Trophoblast cell (in vitro differentiated cells and primary cell): ENCODE measurements around the gene FRMD8.
A peak's percentile ranks its signal among the peaks of the same experiment; 100 is the strongest.

ENCODE experiments used
- DNase-seq, 2 donors: peaks; one replicate each; pipeline ENCODE4 v3.0.0-alpha.2; 2016
- H2AFZ ChIP-seq: 2 replicates; pipeline ENCODE4 v1.6.1; 2013; ENCODE audit warnings: low read length, moderate library complexity, mild to moderate bottlenecking; ENCODE audit not compliant: insufficient read depth, poor library complexity
- H2AK5ac ChIP-seq: 2 replicates; pipeline ENCODE4 v1.6.1; 2013; ENCODE audit warnings: mild to moderate bottlenecking, low read length
- H2BK120ac ChIP-seq: 2 replicates; pipeline ENCODE4 v1.6.1; 2013; ENCODE audit warnings: low read length, mild to moderate bottlenecking, moderate library complexity; ENCODE audit not compliant: insufficient read depth, poor library complexity
- H2BK12ac ChIP-seq: 2 replicates; pipeline ENCODE4 v1.6.1; 2013; ENCODE audit warnings: mild to moderate bottlenecking, low read length, moderate library complexity
- H2BK5ac ChIP-seq: 2 replicates; pipeline ENCODE4 v1.6.1; 2013; ENCODE audit warnings: low read length, low read depth, moderate library complexity, mild to moderate bottlenecking; ENCODE audit not compliant: poor library complexity
- H3K14ac ChIP-seq: 2 replicates; pipeline ENCODE4 v1.6.1; 2013; ENCODE audit warnings: mild to moderate bottlenecking, low read length
- H3K18ac ChIP-seq: 2 replicates; pipeline ENCODE4 v1.6.1; 2013; ENCODE audit warnings: mild to moderate bottlenecking, low read length
- H3K23ac ChIP-seq: 2 replicates; pipeline ENCODE4 v1.6.1; 2013; ENCODE audit warnings: low read length
- H3K27ac ChIP-seq: 2 replicates; pipeline ENCODE4 v1.5.1; 2013; ENCODE audit warnings: low read depth, mild to moderate bottlenecking, inconsistent platforms, low read length, moderate library complexity
- H3K27me3 ChIP-seq: 2 replicates; pipeline ENCODE4 v1.6.1; 2013; ENCODE audit warnings: inconsistent platforms, mild to moderate bottlenecking, low read length, moderate library complexity; ENCODE audit not compliant: insufficient read depth
- H3K36me3 ChIP-seq, 2 experiments: 1 replicate in 1 of 2; 2 replicates in 1 of 2; pipeline ENCODE4 v1.6.1; 2013; ENCODE audit warnings: low read length in 2 of 2, mild to moderate bottlenecking in 2 of 2, moderate library complexity in 1 of 2; ENCODE audit not compliant: insufficient read depth in 2 of 2, control insufficient read depth in 1 of 2
- H3K4ac ChIP-seq: 2 replicates; pipeline ENCODE4 v1.6.1; 2013; ENCODE audit warnings: low read depth, mild to moderate bottlenecking, low read length, moderate library complexity
- H3K4me1 ChIP-seq, 2 experiments: 1 replicate in 1 of 2; 2 replicates in 1 of 2; pipeline ENCODE4 v1.6.1; 2013; ENCODE audit warnings: low read length in 2 of 2, mild to moderate bottlenecking in 2 of 2, moderate library complexity in 1 of 2; ENCODE audit not compliant: insufficient read depth in 2 of 2, control insufficient read depth in 1 of 2
- H3K4me2 ChIP-seq: 2 replicates; pipeline ENCODE4 v1.6.1; 2013; ENCODE audit warnings: inconsistent platforms, mild to moderate bottlenecking, low read length, moderate library complexity
- H3K4me3 ChIP-seq: 2 replicates; pipeline ENCODE4 v1.5.1; 2013; ENCODE audit warnings: mild to moderate bottlenecking, low read depth, low read length, inconsistent platforms
- H3K79me1 ChIP-seq: one replicate; pipeline ENCODE4 v1.6.1; 2013; ENCODE audit warnings: low read length
- H3K79me2 ChIP-seq: 2 replicates; pipeline ENCODE4 v1.6.1; 2013; ENCODE audit warnings: low read length, mild to moderate bottlenecking; ENCODE audit not compliant: control insufficient read depth, insufficient read depth, poor library complexity
- H3K9ac ChIP-seq: 2 replicates; pipeline ENCODE4 v1.6.1; 2013; ENCODE audit warnings: mild to moderate bottlenecking, low read length
- H3K9me3 ChIP-seq: 2 replicates; pipeline ENCODE4 v1.6.1; 2013; ENCODE audit warnings: low read depth, mild to moderate bottlenecking, control low read depth, inconsistent platforms, low read length; ENCODE audit not compliant: insufficient read depth
- H4K12ac ChIP-seq: 2 replicates; pipeline ENCODE4 v1.6.1; 2013; ENCODE audit warnings: low read depth, mild to moderate bottlenecking, low read length, moderate library complexity
- H4K8ac ChIP-seq: 2 replicates; pipeline ENCODE4 v1.6.1; 2013; ENCODE audit warnings: low read depth, mild to moderate bottlenecking, low read length, moderate library complexity
- H4K91ac ChIP-seq: one replicate; pipeline ENCODE4 v1.6.1; 2013; ENCODE audit warnings: low read depth, mild to moderate bottlenecking, low read length, moderate library complexity
- WGBS: extraction: QIAGEN DNeasy Blood & Tissue Kit; methylation state at CpG from one replicate; pipeline ENCODE4 v1.1.7; 2013; ENCODE audit warnings: missing lambda C conversion rate; ENCODE audit not compliant: insufficient read length, insufficient coverage; ENCODE audit errors: extremely low coverage; 5-methylcytosine and 5-hydroxymethylcytosine counted together

Gene FRMD8

DNA sequence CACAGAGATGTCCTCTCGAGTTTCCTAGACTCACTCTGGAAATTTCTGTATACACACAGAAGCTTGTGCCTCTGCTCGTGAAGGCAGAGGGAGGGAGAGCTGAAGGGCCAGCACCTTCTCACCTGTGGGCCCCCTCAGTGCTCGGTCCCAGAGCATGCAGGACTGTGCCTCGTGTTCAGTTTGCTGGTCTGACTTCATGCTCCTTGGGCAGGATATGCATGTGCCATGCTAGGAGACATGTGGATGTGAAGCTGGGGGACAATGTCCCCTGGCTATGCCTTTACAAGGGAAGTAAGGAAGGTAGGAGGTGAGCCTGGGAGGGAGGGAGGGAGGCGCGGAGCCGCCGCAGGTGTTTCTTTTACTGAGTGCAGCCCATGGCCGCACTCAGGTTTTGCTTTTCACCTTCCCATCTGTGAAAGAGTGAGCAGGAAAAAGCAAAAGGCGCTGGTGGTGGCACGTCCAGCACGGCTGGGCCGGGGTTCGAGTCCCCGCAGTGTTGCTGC is 58.7 kb downstream of the FRMD8 start:
- Histone ChIP-seq H3K9me3 (peaks cover 2% of the 10 kb centered on the region), H3K79me2 (peaks cover 2% of the 10 kb centered on the region), H2BK5ac (no peak overlapping the region), H2BK12ac (no peak overlapping the region), H2AFZ (no peak overlapping the region), H3K4ac (no peak overlapping the region), H4K12ac (no peak overlapping the region), H3K4me2 (no peak overlapping the region), H3K36me3 (peaks cover 17 to 25% of the 10 kb centered on the region in 2 experiments), H3K27me3 (no peaks in the 10 kb centered on the region), H3K4me3 (no peak overlapping the region), H3K18ac (no peak overlapping the region), H3K79me1 (peaks cover 16% of the 10 kb centered on the region), H3K4me1 (peaks cover 20 to 34% of the 10 kb centered on the region in 2 experiments), H2AK5ac (no peak overlapping the region), H2BK120ac (no peak overlapping the region), H3K9ac (no peak overlapping the region), H3K23ac (no peak overlapping the region), H3K27ac (peak overlapping the region; percentile 19), H3K14ac (no peak overlapping the region), H4K91ac (no peak overlapping the region), H4K8ac (no peak overlapping the region)
- no CpG with 5 or more reads among the region's 15 CpGs for WGBS
- DNase-seq: peak in 1 of 2 donors; percentile 56

DNA sequence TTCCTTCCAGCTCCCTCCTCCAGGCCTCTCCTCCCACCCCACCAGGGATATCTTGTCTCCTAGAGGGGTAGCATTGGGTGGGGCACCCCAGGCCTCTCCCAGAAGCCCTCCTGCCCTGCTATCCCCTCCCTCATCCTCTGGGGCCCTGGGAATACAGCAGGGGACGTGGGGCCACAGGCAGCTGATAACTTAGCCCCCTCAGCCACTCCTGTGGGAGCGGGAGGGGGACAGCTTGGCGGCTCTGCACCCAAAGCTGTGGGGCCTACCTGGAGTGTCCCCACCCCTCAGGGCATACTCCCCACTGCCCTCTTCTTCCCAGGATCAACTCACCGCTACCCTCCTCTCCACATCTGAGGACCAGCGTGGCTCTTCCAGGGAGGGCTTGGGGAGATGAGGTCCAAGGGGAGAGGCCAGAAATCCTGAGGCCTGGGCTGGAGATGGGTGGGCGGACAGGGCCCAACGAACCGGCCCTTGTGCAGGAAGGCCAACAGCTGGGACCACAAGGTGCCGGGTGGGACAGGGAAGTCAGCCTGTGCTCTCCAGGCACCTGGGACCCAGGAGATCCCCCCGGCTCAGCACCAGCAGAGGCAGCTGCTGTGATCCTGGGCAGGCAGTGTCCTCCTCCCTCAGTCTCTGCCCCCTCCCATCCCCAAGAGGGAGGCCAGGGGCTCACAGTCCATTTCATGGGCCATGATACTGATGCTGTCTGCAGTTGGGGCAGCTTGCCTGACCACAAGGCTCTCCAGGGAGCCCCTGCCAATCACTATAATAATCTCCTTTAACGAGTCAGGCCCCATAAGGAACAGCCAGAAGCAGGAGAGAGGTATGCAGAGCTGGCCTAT is 59.4 kb downstream of the FRMD8 start:
- Histone ChIP-seq H4K8ac (no peak overlapping the region), H3K23ac (no peak overlapping the region), H3K27ac (peak overlapping the region; percentile 19), H3K79me2 (peaks cover 2% of the 10 kb centered on the region), H3K14ac (no peak overlapping the region), H2BK5ac (no peak overlapping the region), H4K91ac (no peak overlapping the region), H3K27me3 (no peaks in the 10 kb centered on the region), H2BK12ac (no peak overlapping the region), H2BK120ac (no peak overlapping the region), H3K18ac (no peak overlapping the region), H3K4me3 (no peak overlapping the region), H2AK5ac (no peak overlapping the region), H2AFZ (no peak overlapping the region), H3K9ac (no peak overlapping the region), H3K4me2 (no peak overlapping the region), H3K36me3 (peaks cover 17 to 25% of the 10 kb centered on the region in 2 experiments), H3K79me1 (peaks cover 16% of the 10 kb centered on the region), H3K4me1 (peaks cover 20 to 32% of the 10 kb centered on the region in 2 experiments), H3K9me3 (peaks cover 4% of the 10 kb centered on the region), H4K12ac (no peak overlapping the region), H3K4ac (no peak overlapping the region)
- no CpG with 5 or more reads among the region's 11 CpGs for WGBS
- peak in 1 of 2 donors; percentile 53 for DNase-seq

DNA sequence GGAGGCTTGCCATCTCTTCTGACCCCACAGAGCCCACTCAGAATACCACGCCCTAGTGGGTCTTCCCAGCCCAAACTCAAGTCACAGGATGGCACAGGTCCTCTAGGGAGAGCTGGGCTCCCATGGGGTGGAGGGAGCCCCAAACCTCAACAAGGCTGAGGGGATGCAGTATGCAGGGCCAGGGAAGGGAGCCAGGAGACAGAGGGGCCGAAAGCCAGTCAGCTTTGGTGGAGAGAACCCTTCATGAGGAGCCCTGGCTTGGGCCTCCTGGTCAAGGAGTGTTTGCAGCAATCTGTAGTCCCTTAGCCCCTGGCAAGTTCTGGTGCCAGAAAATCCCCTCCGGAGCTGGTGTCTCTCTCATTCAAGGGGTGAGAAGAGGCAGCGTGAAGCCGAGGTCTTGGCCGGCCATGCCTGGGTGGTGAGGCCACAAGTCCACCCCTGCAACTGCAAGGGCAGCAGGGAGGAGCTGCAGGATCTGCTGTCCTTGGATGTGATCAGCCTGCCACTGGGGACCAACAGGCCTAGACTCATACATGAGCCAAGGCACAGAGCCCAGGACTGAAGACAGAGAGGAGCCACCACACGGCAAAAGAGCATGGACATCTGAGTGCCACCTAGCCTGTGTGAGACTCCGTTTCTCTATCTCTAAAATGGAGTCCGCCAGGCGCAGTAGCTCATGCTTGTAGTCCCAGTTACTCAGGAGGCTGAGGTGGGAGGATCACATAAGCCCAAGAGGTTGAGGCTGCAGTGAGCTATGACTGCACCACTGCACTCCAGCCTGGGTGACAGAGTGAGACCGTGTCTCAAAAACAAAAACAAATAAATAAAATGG is 60.2 kb downstream of the FRMD8 start:
- no peak overlapping the region for H4K12ac ChIP-seq
- no CpG with 5 or more reads among the region's 11 CpGs for WGBS
- H3K14ac ChIP-seq: no peak overlapping the region

DNA sequence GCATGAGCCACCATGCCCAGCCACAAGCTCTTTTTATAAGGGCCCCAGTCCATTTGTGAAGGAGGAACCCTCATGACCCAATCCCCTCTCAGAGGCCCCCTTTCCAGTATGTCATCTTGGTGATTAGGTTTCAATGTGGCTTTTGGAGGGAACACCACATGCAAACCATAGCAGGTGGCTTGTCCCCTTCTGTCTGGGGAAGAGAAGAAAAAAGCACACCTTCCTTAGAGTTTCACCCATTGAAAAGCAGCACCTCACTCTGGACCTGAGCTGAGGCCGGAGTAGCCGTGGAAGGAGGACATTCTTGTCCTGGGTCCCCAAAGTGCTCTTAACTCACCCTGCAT is 61.6 kb downstream of the FRMD8 start:
- Histone ChIP-seq H2AFZ (no peak overlapping the region), H3K4ac (no peak overlapping the region), H3K4me2 (no peak overlapping the region), H4K12ac (no peak overlapping the region), H3K14ac (no peak overlapping the region), H3K9ac (no peak overlapping the region), H3K23ac (no peak overlapping the region), H4K91ac (no peak overlapping the region), H3K27me3 (no peaks in the 10 kb centered on the region), H3K79me2 (no peaks in the 10 kb centered on the region), H4K8ac (no peak overlapping the region), H3K18ac (no peak overlapping the region), H2BK120ac (no peak overlapping the region), H3K27ac (no peak overlapping the region), H2BK12ac (no peak overlapping the region), H2BK5ac (no peak overlapping the region), H3K4me1 (peaks cover 11 to 20% of the 10 kb centered on the region in 2 experiments), H3K9me3 (peaks cover 4% of the 10 kb centered on the region), H3K4me3 (no peak overlapping the region), H2AK5ac (no peak overlapping the region), H3K36me3 (peaks cover 17 to 25% of the 10 kb centered on the region in 2 experiments), H3K79me1 (peaks cover 11% of the 10 kb centered on the region)
- DNase-seq: peak in 1 of 2 donors; percentile 41
- WGBS: no CpG with 5 or more reads among the region's 2 CpGs

More for the DNA sequence above, 60.2 kb downstream of the FRMD8 start:
- Histone ChIP-seq H2AK5ac (no peak overlapping the region), H3K79me2 (peaks cover 2% of the 10 kb centered on the region), H3K23ac (no peak overlapping the region), H2BK12ac (no peak overlapping the region), H3K4ac (no peak overlapping the region), H3K27me3 (no peaks in the 10 kb centered on the region), H2AFZ (no peak overlapping the region), H3K18ac (peak overlapping the region; percentile 29), H2BK120ac (no peak overlapping the region), H3K27ac (peak overlapping the region; percentile 27), H3K36me3 (peaks cover 17 to 25% of the 10 kb centered on the region in 2 experiments), H3K4me2 (no peak overlapping the region), H3K4me3 (no peak overlapping the region), H4K91ac (peak overlapping the region; percentile 8), H3K79me1 (peaks cover 16% of the 10 kb centered on the region), H2BK5ac (no peak overlapping the region), H4K8ac (no peak overlapping the region), H3K9me3 (peaks cover 4% of the 10 kb centered on the region), H3K9ac (no peak overlapping the region), H3K4me1 (peaks cover 17 to 30% of the 10 kb centered on the region in 2 experiments)
- DNase-seq: peak in 1 of 2 donors; percentile 55
